ENCODE data around the gene MAGEC2. TPM values are rescaled to one million over a fixed set of nuclear protein-coding genes. Genes with fewer than 3 reads are reported as not detected.

Gene MAGEC2
- total RNA-seq, 3 donors from 2014 or later = not detected

- intact Hi-C loops (cut with DNase I; ENCODE audit: low total_unique reads) = no loop called here
- TF ChIP-seq POLR2AphosphoS5 (IDR thresholded peaks at IDR 0.05) = no peak
- no peak for TF ChIP-seq CTCF (IDR thresholded peaks at IDR 0.05)
- TF ChIP-seq POLR2A (IDR thresholded peaks at IDR 0.05) = no peak
- Histone ChIP-seq H3K27ac (no peak overlapping the region), H3K9me3 (no peaks in the 10 kb centered on the region), H3K4me1 (no peaks in the 10 kb centered on the region), H3K27me3 (no peaks in the 10 kb centered on the region), H3K4me3 (no peak overlapping the region), H3K36me3 (no peaks in the 10 kb centered on the region)
- no peak for DNase-seq (ENCODE audit: low spot score in 2 of 2)
These were observed 19.0 kb downstream of the MAGEC2 start for GRCh38 chrX:142186103-142186502.

DNA sequence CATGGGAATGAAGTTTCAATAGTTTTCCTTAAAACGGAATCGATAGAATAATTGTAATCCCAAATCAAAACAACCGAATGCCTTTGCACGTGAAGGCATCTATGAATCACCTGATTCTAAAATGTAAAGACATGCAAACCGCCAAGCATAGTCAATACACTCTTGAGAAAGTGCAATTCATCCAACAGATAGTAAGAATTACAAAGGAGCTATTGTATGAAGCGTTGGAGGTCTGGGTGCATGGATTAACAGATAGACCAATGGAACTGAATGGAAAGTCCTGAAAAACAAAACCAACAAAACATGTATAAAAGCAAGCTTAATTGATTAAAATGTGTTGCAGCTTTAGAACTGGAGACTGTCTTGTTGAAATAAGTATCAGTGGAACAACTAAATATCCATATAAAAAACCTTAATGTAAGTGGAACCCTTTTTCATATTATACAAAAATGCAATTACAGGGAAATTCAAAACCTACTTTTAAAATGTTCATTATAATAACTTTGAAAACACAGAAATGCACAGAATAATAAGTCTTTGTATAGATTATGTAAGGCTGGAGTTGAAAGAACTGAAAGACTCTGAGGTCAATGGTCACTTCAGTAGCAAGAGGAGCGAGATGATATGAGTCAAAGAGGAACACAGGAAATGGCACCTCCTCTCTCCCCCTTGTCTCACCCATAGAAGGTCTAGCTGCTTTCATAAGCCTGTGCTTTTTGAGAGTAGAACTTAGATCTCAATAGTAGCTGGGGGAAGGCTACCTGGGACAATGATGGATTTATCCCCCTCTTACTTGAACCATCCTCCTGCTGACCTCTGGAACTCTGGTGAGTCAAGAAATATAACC is 20.1 kb downstream of the MAGEC2 start:
- intact Hi-C loops (cut with DNase I; ENCODE audit: low total_unique reads) = no loop called here
- no peaks in the 10 kb centered on the region for H3K36me3 ChIP-seq
- H3K4me3 ChIP-seq = no peak overlapping the region
- no peaks in the 10 kb centered on the region for H3K9me3 ChIP-seq
- TF ChIP-seq POLR2A (IDR thresholded peaks at IDR 0.05) (no peak), POLR2AphosphoS5 (IDR thresholded peaks at IDR 0.05) (no peak), CTCF (IDR thresholded peaks at IDR 0.05) (no peak)
- no peak for DNase-seq (ENCODE audit: low spot score in 2 of 2)
- H3K4me1 ChIP-seq = no peaks in the 10 kb centered on the region
- no peak overlapping the region for H3K27ac ChIP-seq
- H3K27me3 ChIP-seq = no peaks in the 10 kb centered on the region

- no peak for TF ChIP-seq CTCF (IDR thresholded peaks at IDR 0.05)
- TF ChIP-seq POLR2AphosphoS5 (IDR thresholded peaks at IDR 0.05) = no peak
- TF ChIP-seq POLR2A (IDR thresholded peaks at IDR 0.05) = no peak
- Histone ChIP-seq H3K4me3 (no peak overlapping the region), H3K27ac (no peak overlapping the region), H3K36me3 (no peaks in the 10 kb centered on the region), H3K4me1 (no peaks in the 10 kb centered on the region), H3K27me3 (peaks cover 0 to 18% of the 10 kb centered on the region in 2 donors), H3K9me3 (no peaks in the 10 kb centered on the region)
- no peak for DNase-seq (ENCODE audit: low spot score in 2 of 2)
- intact Hi-C loops (cut with DNase I; ENCODE audit: low total_unique reads) = no loop called here
These were observed 48.5 kb downstream of the MAGEC2 start for GRCh38 chrX:142156567-142156966.

Measured in breast epithelium (tissue), 4 donors.